Measurements from ENCODE around the gene FBLN2.

DNA sequence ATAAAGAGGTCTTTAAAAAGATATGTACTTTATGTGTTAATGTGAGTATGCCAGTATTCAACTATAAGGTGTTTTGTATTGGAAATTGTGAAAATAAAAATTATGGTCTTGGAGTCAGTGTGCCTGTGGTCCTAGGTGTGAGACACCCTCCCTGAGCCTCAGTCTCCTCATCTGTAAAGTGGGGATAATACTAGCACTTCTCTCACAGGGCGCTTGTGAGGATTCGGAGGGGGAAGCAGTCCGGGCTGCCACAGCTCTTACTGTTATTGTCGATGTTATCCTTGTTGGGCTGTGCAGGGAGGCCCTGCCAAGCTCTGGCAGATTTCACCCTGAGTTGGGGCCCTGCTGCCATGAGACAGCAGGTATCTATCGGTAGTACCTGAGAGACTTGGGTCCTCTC is 26.7 kb upstream of the FBLN2 start:
- TF ChIP-seq, protein P1, sequence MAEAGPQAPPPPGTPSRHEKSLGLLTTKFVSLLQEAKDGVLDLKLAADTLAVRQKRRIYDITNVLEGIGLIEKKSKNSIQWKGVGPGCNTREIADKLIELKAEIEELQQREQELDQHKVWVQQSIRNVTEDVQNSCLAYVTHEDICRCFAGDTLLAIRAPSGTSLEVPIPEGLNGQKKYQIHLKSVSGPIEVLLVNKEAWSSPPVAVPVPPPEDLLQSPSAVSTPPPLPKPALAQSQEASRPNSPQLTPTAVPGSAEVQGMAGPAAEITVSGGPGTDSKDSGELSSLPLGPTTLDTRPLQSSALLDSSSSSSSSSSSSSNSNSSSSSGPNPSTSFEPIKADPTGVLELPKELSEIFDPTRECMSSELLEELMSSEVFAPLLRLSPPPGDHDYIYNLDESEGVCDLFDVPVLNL (IDR thresholded peaks at IDR 0.05; ENCODE audit: low read depth, low read length), result no peak
- TF ChIP-seq POLR2AphosphoS5 (IDR thresholded peaks at IDR 0.05; ENCODE audit: low read length) (no peak), YY1 (IDR thresholded peaks at IDR 0.05; ENCODE audit: low read depth, low read length) (no peak), BHLHE40 (IDR thresholded peaks at IDR 0.05; ENCODE audit: borderline replicate concordance in 1 of 2, low read depth in 2 of 2, low read length in 1 of 2) (no peak), ZNF274 (IDR thresholded peaks at IDR 0.05; ENCODE audit: insufficient read depth, insufficient read length) (no peak)
- TF ChIP-seq, protein P2, sequence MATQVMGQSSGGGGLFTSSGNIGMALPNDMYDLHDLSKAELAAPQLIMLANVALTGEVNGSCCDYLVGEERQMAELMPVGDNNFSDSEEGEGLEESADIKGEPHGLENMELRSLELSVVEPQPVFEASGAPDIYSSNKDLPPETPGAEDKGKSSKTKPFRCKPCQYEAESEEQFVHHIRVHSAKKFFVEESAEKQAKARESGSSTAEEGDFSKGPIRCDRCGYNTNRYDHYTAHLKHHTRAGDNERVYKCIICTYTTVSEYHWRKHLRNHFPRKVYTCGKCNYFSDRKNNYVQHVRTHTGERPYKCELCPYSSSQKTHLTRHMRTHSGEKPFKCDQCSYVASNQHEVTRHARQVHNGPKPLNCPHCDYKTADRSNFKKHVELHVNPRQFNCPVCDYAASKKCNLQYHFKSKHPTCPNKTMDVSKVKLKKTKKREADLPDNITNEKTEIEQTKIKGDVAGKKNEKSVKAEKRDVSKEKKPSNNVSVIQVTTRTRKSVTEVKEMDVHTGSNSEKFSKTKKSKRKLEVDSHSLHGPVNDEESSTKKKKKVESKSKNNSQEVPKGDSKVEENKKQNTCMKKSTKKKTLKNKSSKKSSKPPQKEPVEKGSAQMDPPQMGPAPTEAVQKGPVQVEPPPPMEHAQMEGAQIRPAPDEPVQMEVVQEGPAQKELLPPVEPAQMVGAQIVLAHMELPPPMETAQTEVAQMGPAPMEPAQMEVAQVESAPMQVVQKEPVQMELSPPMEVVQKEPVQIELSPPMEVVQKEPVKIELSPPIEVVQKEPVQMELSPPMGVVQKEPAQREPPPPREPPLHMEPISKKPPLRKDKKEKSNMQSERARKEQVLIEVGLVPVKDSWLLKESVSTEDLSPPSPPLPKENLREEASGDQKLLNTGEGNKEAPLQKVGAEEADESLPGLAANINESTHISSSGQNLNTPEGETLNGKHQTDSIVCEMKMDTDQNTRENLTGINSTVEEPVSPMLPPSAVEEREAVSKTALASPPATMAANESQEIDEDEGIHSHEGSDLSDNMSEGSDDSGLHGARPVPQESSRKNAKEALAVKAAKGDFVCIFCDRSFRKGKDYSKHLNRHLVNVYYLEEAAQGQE (IDR thresholded peaks at IDR 0.05; ENCODE audit: low read depth, low read length), result no peak

Data from GM12878 (cell line).